Muscle of arm (tissue), 14 donors: ENCODE measurements around the gene OPN1MW2. TPM values are rescaled to one million over a fixed set of nuclear protein-coding genes. Genes with fewer than 3 reads are reported as not detected.
"Not testable (repeated sequence)": the region's sequence is repeated elsewhere in the genome, so short reads cannot be mapped to it uniquely, and the experiment has no call there.

ENCODE experiments used
- DNase-seq: peaks from one replicate; pipeline ENCODE4 v3.0.0-alpha.2; 2013
- long read RNA-seq, 11 donors: transcript quantifications; one replicate each; lab custom pipeline, GENCODE V29; 2026
- polyA plus RNA-seq, 12 donors: library from polyadenylated mRNA; unstranded; fragments of 120-200 nt; gene quantifications; one replicate each; pipeline ENCODE4 v1.2.1, GENCODE V29; 2013; ENCODE audit not compliant: insufficient read length in 12 of 12

OPN1MW2 gene
- not detected for polyA plus RNA-seq
- long read RNA-seq, donor 1, result 0 reads
- long read RNA-seq, donor 2, result 0 reads
- long read RNA-seq, donor 3, result 0 reads
- long read RNA-seq, donor 4, result 0 reads
- long read RNA-seq, donor 5, result 0 reads
- long read RNA-seq, donor 6, result 0 reads
- long read RNA-seq, donor 7, result 0 reads
- long read RNA-seq, donor 8, result 0 reads
- long read RNA-seq, donor 9, result 0 reads
- long read RNA-seq, donor 10, result 0 reads
- long read RNA-seq, donor 11, result 0 reads

DNA sequence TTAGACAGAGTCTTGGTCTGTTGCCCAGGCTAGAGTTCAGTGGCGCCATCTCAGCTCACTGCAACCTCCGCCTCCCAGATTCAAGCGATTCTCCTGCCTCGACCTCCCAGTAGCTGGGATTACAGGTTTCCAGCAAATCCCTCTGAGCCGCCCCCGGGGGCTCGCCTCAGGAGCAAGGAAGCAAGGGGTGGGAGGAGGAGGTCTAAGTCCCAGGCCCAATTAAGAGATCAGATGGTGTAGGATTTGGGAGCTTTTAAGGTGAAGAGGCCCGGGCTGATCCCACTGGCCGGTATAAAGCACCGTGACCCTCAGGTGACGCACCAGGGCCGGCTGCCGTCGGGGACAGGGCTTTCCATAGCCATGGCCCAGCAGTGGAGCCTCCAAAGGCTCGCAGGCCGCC lies at the start of gene OPN1MW2:
Gene OPN1MW2 (plus strand): TSS at position 301 of the 400 bp plus-strand sequence. CDS start 60 bp downstream, at position 361.
- DNase-seq, result not testable (repeated sequence)

DNA sequence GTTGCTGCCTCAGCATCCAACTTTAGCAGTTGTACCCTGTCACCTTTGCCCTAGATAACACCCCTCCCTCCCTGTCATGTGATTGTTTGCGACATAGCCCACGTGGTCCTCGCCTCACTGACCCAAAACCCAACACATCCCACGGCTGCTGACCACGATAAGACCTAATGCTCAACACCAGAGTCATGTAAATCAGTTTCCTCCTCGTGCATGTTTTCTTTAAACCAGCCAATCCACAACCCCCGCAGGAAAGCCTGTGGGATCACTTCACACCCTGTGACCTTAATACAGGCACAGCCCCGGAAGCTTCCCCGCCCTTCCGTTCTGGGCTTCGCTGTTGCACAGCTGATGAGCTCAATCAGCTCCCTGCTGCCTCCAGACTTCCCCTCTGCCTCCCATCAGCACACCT lies 47.0 kb upstream of the OPN1MW2 start:
- DNase-seq, result not testable (repeated sequence)

DNA sequence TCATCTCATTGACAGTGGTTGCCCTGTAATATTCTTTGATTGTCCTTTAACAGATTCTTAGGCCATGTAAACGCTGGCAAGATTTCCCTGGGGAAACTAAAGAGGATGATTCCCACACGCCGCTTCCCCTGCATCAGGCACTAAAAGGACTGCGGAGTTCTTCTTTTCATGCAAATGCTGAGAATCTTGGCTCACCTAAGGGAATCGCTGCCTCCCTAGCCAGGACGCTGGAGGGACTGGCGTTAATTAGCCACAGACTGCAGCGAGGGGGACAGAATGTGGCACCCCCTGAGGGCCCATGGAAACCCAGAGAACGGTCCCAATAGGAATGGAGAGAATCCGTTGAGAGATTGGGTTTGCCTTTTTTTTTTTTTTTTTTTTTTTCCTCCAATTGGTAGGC lies 45.2 kb upstream of the OPN1MW2 start:
- DNase-seq, result not testable (repeated sequence)

DNA sequence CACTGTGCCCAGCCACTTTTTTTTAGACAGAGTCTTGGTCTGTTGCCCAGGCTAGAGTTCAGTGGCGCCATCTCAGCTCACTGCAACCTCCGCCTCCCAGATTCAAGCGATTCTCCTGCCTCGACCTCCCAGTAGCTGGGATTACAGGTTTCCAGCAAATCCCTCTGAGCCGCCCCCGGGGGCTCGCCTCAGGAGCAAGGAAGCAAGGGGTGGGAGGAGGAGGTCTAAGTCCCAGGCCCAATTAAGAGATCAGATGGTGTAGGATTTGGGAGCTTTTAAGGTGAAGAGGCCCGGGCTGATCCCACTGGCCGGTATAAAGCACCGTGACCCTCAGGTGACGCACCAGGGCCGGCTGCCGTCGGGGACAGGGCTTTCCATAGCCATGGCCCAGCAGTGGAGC lies 37.3 kb upstream of the OPN1MW2 start, which contains the start of gene OPN1MW:
Gene OPN1MW (plus strand): TSS at position 301 of the 400 bp plus-strand sequence. CDS start 82 bp downstream, at position 383.
- not testable (repeated sequence) for DNase-seq

DNA sequence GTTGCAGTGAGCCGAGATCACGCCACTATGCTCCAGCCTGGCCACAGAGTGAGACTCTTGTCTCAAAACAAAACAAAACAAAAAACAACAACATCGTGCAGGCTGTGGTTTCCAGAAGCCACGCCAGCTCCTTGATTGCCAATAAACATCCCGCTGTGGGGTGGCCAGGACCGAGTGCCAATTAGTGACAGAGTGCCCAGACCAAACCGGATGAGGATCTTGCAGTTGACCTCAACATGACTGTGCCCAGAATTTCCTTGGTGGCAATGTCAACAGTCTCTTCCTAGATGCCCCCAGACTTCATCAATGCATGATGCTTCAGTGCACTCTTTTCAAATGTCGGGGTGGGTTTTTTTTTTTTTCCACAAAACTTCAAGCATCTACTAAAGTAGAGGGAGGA lies 35.8 kb upstream of the OPN1MW2 start:
- not testable (repeated sequence) for DNase-seq

DNA sequence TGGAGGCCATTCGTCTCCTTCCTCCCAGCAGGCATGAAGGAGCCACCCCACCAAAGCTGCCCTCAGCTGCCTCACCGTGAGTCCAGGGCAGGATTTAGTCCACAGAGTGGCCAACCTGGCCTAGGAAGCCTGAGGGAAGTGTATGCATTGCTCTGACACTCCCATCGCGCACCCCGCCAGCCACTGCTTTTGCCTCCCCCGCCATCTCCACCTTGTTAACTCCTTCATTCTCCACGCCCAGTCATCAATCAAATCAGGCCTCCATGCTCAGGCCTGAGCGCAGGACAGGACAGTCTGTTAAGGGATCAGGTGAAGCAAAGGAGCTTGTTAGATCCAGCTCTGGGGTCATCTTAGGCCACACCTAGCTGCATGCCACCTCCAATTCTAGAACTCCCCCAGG lies 26.7 kb upstream of the OPN1MW2 start:
- DNase-seq, result not testable (repeated sequence)

DNA sequence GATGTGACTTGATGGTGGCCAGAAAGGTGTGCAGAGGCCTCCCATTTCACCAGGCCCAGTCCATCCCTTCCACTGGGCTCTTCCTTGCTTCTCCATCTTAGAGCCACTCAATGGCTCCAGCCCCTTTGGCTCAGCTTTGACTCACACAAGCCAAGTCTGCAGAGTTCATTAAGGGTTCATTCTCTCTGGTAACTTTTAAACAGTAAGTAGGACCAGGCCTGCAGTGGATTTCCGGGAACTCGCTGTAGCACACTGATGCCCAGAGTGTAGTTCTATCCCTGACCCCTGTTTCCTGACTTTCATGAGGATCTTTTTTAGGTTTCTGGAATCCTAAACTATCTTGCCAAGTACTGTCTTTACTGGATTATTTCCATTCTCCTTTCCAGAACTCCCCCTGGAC lies 25.2 kb upstream of the OPN1MW2 start:
- not testable (repeated sequence) for DNase-seq

DNA sequence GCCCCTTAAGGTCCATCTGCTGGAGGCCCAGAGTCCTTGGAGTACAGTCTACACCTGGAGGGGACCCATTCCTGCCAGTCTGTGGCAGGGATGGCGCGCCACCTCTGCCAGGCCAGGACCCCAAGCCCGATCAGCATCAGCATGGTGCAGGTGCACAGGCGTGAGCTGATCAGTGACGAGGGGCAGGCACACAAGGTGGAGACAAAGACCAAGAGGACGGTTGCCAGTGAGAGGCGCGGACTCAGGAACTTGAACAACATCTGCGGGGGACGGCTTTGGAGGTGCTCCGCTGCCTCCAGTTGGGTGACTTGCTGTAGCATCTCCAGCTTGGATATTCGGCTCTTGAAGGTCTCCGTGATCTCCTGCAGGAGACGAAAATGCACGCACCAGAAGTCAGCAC lies 23.1 kb upstream of the OPN1MW2 start:
- not testable (repeated sequence) for DNase-seq

DNA sequence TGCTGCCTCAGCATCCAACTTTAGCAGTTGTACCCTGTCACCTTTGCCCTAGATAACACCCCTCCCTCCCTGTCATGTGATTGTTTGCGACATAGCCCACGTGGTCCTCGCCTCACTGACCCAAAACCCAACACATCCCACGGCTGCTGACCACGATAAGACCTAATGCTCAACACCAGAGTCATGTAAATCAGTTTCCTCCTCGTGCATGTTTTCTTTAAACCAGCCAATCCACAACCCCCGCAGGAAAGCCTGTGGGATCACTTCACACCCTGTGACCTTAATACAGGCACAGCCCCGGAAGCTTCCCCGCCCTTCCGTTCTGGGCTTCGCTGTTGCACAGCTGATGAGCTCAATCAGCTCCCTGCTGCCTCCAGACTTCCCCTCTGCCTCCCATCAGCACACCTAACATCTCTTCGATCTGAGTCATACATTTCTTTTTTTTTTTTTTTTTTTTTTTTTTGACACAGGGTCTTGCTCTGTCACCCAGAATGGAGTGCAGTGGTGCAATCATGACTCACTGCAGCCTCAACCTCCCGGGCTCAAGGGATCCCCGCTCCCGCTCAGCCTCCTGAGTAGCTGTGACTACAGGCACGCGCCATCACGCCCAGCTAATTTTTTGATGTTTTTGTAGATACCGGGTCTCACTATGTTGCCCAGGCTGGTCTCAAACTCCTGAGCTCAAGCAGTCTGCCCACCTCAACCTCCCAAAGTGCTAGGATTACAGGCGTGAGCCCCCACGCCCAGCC lies 9.7 kb upstream of the OPN1MW2 start:
- not testable (repeated sequence) for DNase-seq

DNA sequence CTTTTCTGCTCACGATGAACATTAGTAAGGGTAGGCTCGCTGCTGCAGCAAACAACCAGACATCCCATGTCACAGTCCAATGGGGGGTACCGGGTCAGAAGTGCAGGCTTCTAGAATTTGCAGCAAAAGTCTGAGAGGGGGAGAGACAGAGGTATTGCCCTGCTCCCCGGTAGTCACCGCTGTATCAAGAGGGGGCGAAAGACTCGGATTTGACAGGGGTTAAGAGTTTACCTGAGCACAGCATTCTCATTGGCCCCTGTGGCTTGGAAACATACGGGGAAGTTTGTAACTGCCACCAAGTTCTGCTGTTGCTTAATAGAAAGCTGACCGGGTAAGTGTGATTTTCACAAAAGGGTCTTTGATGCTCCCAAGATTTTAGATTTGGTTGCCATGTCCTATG lies 8.5 kb upstream of the OPN1MW2 start:
- not testable (repeated sequence) for DNase-seq

DNA sequence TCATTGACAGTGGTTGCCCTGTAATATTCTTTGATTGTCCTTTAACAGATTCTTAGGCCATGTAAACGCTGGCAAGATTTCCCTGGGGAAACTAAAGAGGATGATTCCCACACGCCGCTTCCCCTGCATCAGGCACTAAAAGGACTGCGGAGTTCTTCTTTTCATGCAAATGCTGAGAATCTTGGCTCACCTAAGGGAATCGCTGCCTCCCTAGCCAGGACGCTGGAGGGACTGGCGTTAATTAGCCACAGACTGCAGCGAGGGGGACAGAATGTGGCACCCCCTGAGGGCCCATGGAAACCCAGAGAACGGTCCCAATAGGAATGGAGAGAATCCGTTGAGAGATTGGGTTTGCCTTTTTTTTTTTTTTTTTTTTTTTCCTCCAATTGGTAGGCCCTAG lies 8.1 kb upstream of the OPN1MW2 start:
- DNase-seq, result not testable (repeated sequence)

DNA sequence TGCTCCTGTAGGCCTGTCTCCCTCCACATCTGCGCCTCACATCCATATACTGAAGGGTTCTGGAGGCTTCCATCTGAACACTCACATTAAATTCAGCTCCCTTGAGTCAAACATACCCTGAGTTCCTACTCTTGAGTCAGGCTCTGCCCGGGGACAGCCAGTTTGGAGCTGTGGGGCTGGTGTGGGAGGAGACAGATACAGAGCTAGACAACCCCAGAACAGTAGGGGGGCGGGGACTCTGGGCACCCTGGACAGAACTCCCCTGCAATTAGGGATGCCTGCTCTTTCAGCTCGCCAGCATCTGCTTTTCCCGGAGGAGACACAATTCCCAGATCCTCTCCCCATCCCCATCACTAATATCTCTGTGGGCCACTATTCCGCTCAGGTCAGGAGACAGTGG lies 5.7 kb downstream of the OPN1MW2 start:
- DNase-seq, result not testable (repeated sequence)

DNA sequence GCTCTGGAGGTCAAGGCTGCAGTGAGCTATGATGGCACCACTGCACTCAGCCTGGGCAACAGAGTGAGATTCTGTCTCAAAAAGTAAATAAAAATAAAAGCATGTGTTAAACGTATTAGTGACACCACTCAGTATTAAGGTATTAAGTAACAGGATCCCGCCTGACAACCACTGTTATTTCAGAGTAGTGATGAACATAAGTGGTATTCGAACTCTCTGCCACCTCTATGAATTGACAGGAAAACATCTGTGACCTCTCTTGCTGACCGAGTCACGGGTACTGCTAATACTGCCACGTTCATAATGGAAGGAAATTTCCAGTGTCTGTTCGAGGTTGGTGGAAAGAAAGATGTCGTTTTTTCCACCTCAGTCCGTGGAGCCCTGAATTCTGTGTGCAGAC lies 7.2 kb downstream of the OPN1MW2 start:
- DNase-seq, result not testable (repeated sequence)

DNA sequence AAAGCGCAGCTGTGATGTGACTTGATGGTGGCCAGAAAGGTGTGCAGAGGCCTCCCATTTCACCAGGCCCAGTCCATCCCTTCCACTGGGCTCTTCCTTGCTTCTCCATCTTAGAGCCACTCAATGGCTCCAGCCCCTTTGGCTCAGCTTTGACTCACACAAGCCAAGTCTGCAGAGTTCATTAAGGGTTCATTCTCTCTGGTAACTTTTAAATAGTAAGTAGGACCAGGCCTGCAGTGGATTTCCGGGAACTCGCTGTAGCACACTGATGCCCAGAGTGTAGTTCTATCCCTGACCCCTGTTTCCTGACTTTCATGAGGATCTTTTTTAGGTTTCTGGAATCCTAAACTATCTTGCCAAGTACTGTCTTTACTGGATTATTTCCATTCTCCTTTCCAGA lies 11.9 kb downstream of the OPN1MW2 start:
- DNase-seq, result not testable (repeated sequence)

DNA sequence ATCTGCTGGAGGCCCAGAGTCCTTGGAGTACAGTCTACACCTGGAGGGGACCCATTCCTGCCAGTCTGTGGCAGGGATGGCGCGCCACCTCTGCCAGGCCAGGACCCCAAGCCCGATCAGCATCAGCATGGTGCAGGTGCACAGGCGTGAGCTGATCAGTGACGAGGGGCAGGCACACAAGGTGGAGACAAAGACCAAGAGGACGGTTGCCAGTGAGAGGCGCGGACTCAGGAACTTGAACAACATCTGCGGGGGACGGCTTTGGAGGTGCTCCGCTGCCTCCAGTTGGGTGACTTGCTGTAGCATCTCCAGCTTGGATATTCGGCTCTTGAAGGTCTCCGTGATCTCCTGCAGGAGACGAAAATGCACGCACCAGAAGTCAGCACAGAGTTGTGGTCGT lies 14.1 kb downstream of the OPN1MW2 start:
- DNase-seq, result not testable (repeated sequence)

DNA sequence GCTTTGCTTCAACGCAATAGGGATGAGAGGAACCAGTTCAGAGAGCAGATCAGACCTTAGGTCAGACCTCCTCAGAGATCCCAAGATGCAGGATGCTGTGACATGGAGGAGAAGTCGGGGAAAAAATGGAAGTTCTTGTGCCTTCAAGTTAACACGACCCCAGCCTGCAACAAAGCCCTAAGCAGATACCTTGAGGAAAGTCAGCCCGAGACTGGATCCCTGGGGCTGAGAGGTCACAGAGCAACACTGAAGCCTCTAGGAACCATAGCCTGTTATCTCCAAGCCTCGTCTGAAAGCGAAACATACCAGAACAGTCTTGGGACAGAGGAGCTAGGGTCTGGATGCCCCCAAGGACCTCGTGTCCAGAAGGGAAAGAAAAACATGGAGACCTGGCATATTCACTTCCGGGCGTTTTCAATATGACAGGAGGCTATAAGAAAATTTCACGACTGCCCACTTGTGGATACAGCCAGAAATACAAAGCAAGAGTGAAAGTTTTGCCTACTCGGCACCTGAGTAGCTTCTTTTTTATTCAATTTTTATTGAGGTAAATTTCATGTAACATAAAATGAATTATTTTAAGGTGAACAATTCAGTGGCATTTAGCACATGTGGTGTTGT lies 19.5 kb downstream of the OPN1MW2 start:
- DNase-seq, result not testable (repeated sequence)

DNA sequence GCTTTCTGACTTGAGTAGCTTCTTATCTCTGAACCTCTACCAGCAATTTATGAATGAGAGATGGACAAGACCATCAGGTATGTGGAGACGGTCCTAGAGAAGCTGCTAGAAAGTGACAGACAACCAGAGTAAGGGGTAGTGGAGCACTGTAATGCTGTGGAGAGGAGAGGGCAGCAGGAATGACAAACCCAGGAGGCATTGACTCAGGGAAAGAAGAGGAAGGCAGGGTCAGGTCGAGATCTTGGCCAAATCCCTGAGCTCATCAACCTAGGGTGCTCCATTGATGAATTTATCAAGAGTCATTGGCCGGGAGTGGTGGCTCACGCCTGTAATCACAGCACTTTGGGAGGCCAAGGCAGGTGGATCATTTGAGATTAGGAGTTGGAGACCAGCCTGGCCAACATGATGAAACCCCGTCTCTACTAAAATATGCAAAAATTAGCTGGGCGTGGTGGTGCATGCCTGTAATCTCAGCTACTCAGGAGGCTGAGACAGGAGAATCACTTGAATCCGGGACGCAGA lies 20.5 kb downstream of the OPN1MW2 start:
- DNase-seq, result not testable (repeated sequence)

DNA sequence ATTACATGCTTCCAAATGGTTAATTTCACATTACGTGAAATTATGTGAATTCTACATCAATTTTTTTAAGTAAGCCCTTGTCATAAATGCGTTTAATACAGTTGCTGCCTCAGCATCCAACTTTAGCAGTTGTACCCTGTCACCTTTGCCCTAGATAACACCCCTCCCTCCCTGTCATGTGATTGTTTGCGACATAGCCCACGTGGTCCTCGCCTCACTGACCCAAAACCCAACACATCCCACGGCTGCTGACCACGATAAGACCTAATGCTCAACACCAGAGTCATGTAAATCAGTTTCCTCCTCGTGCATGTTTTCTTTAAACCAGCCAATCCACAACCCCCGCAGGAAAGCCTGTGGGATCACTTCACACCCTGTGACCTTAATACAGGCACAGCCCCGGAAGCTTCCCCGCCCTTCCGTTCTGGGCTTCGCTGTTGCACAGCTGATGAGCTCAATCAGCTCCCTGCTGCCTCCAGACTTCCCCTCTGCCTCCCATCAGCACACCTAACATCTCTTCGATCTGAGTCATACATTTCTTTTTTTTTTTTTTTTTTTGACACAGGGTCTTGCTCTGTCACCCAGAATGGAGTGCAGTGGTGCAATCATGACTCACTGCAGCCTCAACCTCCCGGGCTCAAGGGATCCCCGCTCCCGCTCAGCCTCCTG lies 28.0 kb downstream of the OPN1MW2 start:
- not testable (repeated sequence) for DNase-seq

DNA sequence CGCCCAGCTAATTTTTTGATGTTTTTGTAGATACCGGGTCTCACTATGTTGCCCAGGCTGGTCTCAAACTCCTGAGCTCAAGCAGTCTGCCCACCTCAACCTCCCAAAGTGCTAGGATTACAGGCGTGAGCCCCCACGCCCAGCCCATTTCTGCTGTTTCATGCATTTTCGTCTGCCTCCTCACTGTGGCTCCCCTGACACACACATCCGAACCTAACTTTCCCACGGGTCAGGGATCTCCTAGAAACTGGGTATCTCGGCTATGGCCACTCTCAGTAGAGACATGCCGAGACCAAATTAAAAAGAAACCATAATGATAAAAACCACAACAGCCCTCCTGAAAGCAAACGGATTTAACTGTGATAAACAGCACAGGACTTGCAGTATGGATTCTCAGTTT lies 28.5 kb downstream of the OPN1MW2 start:
- DNase-seq, result not testable (repeated sequence)

DNA sequence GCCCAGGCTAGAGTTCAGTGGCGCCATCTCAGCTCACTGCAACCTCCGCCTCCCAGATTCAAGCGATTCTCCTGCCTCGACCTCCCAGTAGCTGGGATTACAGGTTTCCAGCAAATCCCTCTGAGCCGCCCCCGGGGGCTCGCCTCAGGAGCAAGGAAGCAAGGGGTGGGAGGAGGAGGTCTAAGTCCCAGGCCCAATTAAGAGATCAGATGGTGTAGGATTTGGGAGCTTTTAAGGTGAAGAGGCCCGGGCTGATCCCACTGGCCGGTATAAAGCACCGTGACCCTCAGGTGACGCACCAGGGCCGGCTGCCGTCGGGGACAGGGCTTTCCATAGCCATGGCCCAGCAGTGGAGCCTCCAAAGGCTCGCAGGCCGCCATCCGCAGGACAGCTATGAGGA lies 37.7 kb downstream of the OPN1MW2 start, which contains the start of gene OPN1MW3:
Gene OPN1MW3 (plus strand): TSS at position 301 of the 400 bp plus-strand sequence. CDS start 38 bp downstream, at position 339.
- DNase-seq, result not testable (repeated sequence)

DNA sequence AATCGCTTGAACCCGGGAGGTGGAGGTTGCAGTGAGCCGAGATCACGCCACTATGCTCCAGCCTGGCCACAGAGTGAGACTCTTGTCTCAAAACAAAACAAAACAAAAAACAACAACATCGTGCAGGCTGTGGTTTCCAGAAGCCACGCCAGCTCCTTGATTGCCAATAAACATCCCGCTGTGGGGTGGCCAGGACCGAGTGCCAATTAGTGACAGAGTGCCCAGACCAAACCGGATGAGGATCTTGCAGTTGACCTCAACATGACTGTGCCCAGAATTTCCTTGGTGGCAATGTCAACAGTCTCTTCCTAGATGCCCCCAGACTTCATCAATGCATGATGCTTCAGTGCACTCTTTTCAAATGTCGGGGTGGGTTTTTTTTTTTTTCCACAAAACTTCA lies 39.2 kb downstream of the OPN1MW2 start:
- not testable (repeated sequence) for DNase-seq

DNA sequence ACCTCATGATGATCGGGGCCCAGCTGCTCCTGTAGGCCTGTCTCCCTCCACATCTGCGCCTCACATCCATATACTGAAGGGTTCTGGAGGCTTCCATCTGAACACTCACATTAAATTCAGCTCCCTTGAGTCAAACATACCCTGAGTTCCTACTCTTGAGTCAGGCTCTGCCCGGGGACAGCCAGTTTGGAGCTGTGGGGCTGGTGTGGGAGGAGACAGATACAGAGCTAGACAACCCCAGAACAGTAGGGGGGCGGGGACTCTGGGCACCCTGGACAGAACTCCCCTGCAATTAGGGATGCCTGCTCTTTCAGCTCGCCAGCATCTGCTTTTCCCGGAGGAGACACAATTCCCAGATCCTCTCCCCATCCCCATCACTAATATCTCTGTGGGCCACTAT lies 43.5 kb downstream of the OPN1MW2 start:
- not testable (repeated sequence) for DNase-seq
